Right lobe of liver (tissue), 4 donors: ENCODE measurements around the gene CBL.

Experiments
- CTCF ChIP-seq, 4 donors: fragments of 200-600 bp in 3 of 4; fragments of 450-650 bp in 1 of 4; IDR thresholded peaks; one replicate each; pipeline versions ENCODE4 v1.5.1 to v1.8.0; 2016 to 2022; ENCODE audit warnings: antibody characterized with exemption in 4 of 4, mild to moderate bottlenecking in 2 of 4
- POLR2A ChIP-seq: fragments of 450-650 bp; IDR thresholded peaks from one replicate; pipeline ENCODE4 v1.6.1; 2017; ENCODE audit warnings: antibody characterized with exemption, mild to moderate bottlenecking
- donor health status: DM: no; HTN: no; CAD: no.
- donor health status: DM: no; HTN: no; CAD: no.
- donor health status: DM: no; HTN: yes; CAD: no.

- TF ChIP-seq CTCF (IDR thresholded peaks at IDR 0.05) = no peak
- no peak for TF ChIP-seq POLR2A
Measured at GRCh38 chr11:119293461-119293860, 87.3 kb downstream of the CBL start.
